ENCODE data around the gene ZNF503.

- TF ChIP-seq, protein P1, sequence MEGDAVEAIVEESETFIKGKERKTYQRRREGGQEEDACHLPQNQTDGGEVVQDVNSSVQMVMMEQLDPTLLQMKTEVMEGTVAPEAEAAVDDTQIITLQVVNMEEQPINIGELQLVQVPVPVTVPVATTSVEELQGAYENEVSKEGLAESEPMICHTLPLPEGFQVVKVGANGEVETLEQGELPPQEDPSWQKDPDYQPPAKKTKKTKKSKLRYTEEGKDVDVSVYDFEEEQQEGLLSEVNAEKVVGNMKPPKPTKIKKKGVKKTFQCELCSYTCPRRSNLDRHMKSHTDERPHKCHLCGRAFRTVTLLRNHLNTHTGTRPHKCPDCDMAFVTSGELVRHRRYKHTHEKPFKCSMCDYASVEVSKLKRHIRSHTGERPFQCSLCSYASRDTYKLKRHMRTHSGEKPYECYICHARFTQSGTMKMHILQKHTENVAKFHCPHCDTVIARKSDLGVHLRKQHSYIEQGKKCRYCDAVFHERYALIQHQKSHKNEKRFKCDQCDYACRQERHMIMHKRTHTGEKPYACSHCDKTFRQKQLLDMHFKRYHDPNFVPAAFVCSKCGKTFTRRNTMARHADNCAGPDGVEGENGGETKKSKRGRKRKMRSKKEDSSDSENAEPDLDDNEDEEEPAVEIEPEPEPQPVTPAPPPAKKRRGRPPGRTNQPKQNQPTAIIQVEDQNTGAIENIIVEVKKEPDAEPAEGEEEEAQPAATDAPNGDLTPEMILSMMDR (IDR thresholded peaks at IDR 0.05): peak in 1 of 5 experiments; percentile 4
- no peak for TF ChIP-seq POLR2A (IDR thresholded peaks at IDR 0.05)
Measured at GRCh38 chr10:75403144-75403938, 1.8 kb upstream of the ZNF503 start.
